OCI-LY7 (cell line): Measurements from ENCODE around the gene TLX2.

Source experiments
- EZH2phosphoT487 ChIP-seq: fragments of 200-600 bp; sonication (generic); IDR thresholded peaks from 2 replicates; pipeline ENCODE4 v1.6.1; 2018; ENCODE audit warnings: low read depth, borderline replicate concordance, mild to moderate bottlenecking, mixed run types, antibody characterized with exemption, low read length, moderate library complexity, mixed read lengths
- TF ChIP-seq, protein P1 (sequence below): fragments of 200-600 bp; sonication (generic); conservative IDR thresholded peaks from 2 replicates; pipeline ENCODE4 v1.5.1; 2014; ENCODE audit warnings: mild to moderate bottlenecking, antibody characterized with exemption, low read length, moderate library complexity, mixed read lengths

DNA sequence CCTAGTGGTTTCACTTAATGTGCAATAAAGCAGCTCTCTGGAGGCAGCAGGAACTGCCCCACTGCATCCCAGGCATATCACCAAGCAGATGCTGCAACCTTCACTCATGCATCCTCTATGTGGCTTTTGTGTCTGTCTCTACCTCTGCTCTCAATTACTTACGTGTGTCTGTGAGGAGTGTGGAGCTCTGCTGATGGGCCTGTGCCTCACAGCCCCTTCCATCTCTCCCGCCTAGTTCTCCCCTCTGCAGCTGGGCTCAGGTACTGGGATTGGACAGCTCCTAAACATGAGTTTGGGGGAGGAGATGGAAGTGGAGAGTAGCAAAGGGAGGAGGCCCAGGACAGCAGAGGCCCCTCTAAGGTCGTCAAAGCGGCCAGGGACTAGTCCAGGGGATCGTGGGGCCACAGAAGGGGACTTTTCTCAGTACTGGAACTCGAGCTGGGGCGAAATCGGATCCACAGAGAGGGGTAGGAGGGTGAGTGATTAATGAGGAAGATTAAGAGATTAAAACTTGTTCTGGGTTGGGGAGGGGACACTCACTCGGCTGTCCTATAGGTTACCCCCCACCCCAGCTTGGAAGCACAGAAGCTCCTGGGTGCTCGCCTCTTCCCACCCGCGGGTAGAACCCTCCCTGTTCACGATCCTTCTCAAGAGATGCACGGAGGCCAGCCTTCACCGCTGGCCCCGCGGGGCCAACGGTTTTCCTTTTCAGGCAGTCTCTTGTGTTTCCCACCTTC, 12.7 kb upstream of the TLX2 start:
- TF ChIP-seq, protein P1, sequence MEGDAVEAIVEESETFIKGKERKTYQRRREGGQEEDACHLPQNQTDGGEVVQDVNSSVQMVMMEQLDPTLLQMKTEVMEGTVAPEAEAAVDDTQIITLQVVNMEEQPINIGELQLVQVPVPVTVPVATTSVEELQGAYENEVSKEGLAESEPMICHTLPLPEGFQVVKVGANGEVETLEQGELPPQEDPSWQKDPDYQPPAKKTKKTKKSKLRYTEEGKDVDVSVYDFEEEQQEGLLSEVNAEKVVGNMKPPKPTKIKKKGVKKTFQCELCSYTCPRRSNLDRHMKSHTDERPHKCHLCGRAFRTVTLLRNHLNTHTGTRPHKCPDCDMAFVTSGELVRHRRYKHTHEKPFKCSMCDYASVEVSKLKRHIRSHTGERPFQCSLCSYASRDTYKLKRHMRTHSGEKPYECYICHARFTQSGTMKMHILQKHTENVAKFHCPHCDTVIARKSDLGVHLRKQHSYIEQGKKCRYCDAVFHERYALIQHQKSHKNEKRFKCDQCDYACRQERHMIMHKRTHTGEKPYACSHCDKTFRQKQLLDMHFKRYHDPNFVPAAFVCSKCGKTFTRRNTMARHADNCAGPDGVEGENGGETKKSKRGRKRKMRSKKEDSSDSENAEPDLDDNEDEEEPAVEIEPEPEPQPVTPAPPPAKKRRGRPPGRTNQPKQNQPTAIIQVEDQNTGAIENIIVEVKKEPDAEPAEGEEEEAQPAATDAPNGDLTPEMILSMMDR = no peak
- TF ChIP-seq EZH2phosphoT487 = no peak
